HEK293 (cell line): ENCODE measurements around the gene FAM20B.

Experiments
- CTCF ChIA-PET: fragments of 350-600 bp; formaldehyde crosslinking; extraction: SDS; loops from one replicate; lab custom pipeline; 2021; ENCODE audit warnings: antibody characterized with exemption; lab: Yijun Ruan, JAX
- POLR2A ChIA-PET: fragments of 300-600 bp; formaldehyde crosslinking; extraction: SDS; loops from one replicate; lab custom pipeline; 2020; ENCODE audit warnings: antibody characterized with exemption, inconsistent platforms; lab: Yijun Ruan, JAX
- H3K27ac ChIP-seq: fragments of 200-500 bp; sonication (Bioruptor generic); 2 replicates; pipeline ENCODE4 v1.5.1; 2014; ENCODE audit warnings: low read depth, low read length, control low read depth, inconsistent platforms; ENCODE audit errors: extremely low read depth
- H3K36me3 ChIP-seq, 2 experiments: fragments of 200-500 bp in 1 of 2; sonication (Bioruptor generic) in 1 of 2; 1 replicate in 1 of 2; 2 replicates in 1 of 2; pipeline ENCODE4 v1.5.1; 2014 to 2017; ENCODE audit warnings: inconsistent platforms in 2 of 2, low read length in 2 of 2; ENCODE audit not compliant: control insufficient read depth in 2 of 2, insufficient read depth in 1 of 2
- H3K4me1 ChIP-seq: fragments of 200-500 bp; sonication (Bioruptor generic); 2 replicates; pipeline ENCODE4 v1.5.1; 2014; ENCODE audit warnings: mild to moderate bottlenecking, low read length, inconsistent platforms; ENCODE audit not compliant: control insufficient read depth, insufficient read depth
- H3K4me3 ChIP-seq: 2 replicates; pipeline ENCODE4 v1.5.1; 2011; ENCODE audit warnings: low read depth, mild to moderate bottlenecking, control low read depth, low read length, moderate library complexity
- H3K9me3 ChIP-seq: fragments of 200-500 bp; sonication (Bioruptor generic); 2 replicates; pipeline ENCODE4 v1.5.1; 2014; ENCODE audit warnings: low read depth, low read length, inconsistent platforms; ENCODE audit not compliant: control insufficient read depth, insufficient read depth
- EGR2 ChIP-seq: fragments of 450-650 bp; formaldehyde crosslinking; IDR thresholded peaks from 2 replicates; pipeline ENCODE4 v1.5.1; 2016; ENCODE audit warnings: low read depth, missing biosample characterization, missing genetic modification characterization
- FEZF1 ChIP-seq: fragments of 450-650 bp; formaldehyde crosslinking; IDR thresholded peaks from 2 replicates; pipeline ENCODE4 v1.5.1; 2016; ENCODE audit warnings: missing biosample characterization, missing genetic modification characterization
- GLI2 ChIP-seq: fragments of 450-650 bp; formaldehyde crosslinking; IDR thresholded peaks from 2 replicates; pipeline ENCODE4; 2017; ENCODE audit warnings: missing biosample characterization, missing genetic modification characterization, low read depth, borderline replicate concordance
- GLIS2 ChIP-seq: fragments of 450-650 bp; formaldehyde crosslinking; IDR thresholded peaks from 2 replicates; pipeline ENCODE4 v1.5.1; 2016; ENCODE audit warnings: missing biosample characterization, missing genetic modification characterization
- INSM2 ChIP-seq: fragments of 450-650 bp; formaldehyde crosslinking; IDR thresholded peaks from 2 replicates; pipeline ENCODE4 v1.5.1; 2016; ENCODE audit warnings: missing biosample characterization, missing genetic modification characterization
- KLF1 ChIP-seq: fragments of 450-650 bp; formaldehyde crosslinking; IDR thresholded peaks from 2 replicates; pipeline ENCODE4 v1.5.1; 2016; ENCODE audit warnings: missing biosample characterization, missing genetic modification characterization
- PRDM6 ChIP-seq: fragments of 450-650 bp; formaldehyde crosslinking; IDR thresholded peaks from 2 replicates; pipeline ENCODE4 v1.5.1; 2017; ENCODE audit warnings: missing biosample characterization, missing genetic modification characterization
- SALL2 ChIP-seq: fragments of 450-650 bp; formaldehyde crosslinking; IDR thresholded peaks from 2 replicates; pipeline ENCODE4 v1.5.0; 2017; ENCODE audit warnings: missing biosample characterization, mild to moderate bottlenecking, missing genetic modification characterization, borderline replicate concordance
- TSHZ1 ChIP-seq: fragments of 450-650 bp; formaldehyde crosslinking; IDR thresholded peaks from 2 replicates; pipeline ENCODE4 v1.5.1; 2016; ENCODE audit warnings: missing biosample characterization, missing genetic modification characterization, borderline replicate concordance
- YY2 ChIP-seq: fragments of 450-650 bp; formaldehyde crosslinking; IDR thresholded peaks from 2 replicates; pipeline ENCODE4 v1.5.1; 2016; ENCODE audit warnings: missing biosample characterization, missing genetic modification characterization
- ZBTB10 ChIP-seq: fragments of 450-650 bp; formaldehyde crosslinking; IDR thresholded peaks from 2 replicates; pipeline ENCODE4 v1.5.1; 2016; ENCODE audit warnings: missing biosample characterization, missing genetic modification characterization
- ZFP37 ChIP-seq: fragments of 450-650 bp; formaldehyde crosslinking; IDR thresholded peaks from 2 replicates; pipeline ENCODE4 v1.5.1; 2016; ENCODE audit warnings: missing biosample characterization, missing genetic modification characterization
- ZNF521 ChIP-seq: fragments of 450-650 bp; formaldehyde crosslinking; IDR thresholded peaks from 2 replicates; pipeline ENCODE4 v1.5.1; 2017; ENCODE audit warnings: missing biosample characterization, mild to moderate bottlenecking, missing genetic modification characterization

Gene FAM20B

GRCh38 chr1:179048339-179049124 is 22.8 kb downstream of the FAM20B start:
- Histone ChIP-seq H3K27ac (no peak overlapping the region), H3K4me1 (no peaks in the 10 kb centered on the region), H3K9me3 (no peaks in the 10 kb centered on the region), H3K4me3 (no peak overlapping the region), H3K36me3 (peaks cover 0 to 5% of the 10 kb centered on the region in 2 experiments; a peak in 1 of 3 replicates)
- TF ChIP-seq ZFP37 (tag by site-specific recombination): no peak
- TF ChIP-seq INSM2 (tag by site-specific recombination): no peak
- TF ChIP-seq KLF1: no peak
- TF ChIP-seq TSHZ1 (tag by site-specific recombination): no peak
- no peak for TF ChIP-seq SALL2 (tag by site-specific recombination)
- no peak for TF ChIP-seq YY2
- TF ChIP-seq EGR2 (tag by site-specific recombination): no peak
- TF ChIP-seq ZNF521 (tag by site-specific recombination): no peak
- no peak for TF ChIP-seq GLI2 (tag by site-specific recombination)
- no peak for TF ChIP-seq GLIS2
- ChIA-PET POLR2A (interaction anchor here (0.6 kb wide), 1 partner anchor 10 kb away, joined by 3 read pairs; no protein-coding TSS in a partner anchor), CTCF (interaction anchor here (0.6 kb wide), 2 partner anchors 49 to 163 kb away, joined by 4 to 6 read pairs; no protein-coding TSS in a partner anchor)

GRCh38 chr1:179052776-179053175 is 27.1 kb downstream of the FAM20B start:
- H3K4me3 ChIP-seq: no peak overlapping the region
- no peaks in the 10 kb centered on the region for H3K4me1 ChIP-seq
- ChIA-PET POLR2A (interaction anchor here (0.6 kb wide), 1 partner anchor 27 kb away, joined by 3 read pairs; no protein-coding TSS in a partner anchor), CTCF (no interaction called here)
- no peaks in the 10 kb centered on the region for H3K9me3 ChIP-seq
- H3K27ac ChIP-seq: no peak overlapping the region
- TF ChIP-seq PRDM6 (tag by site-specific recombination): peak; percentile 44; the same call in 1 of the 2 replicates
- TF ChIP-seq ZBTB10 (tag by site-specific recombination): no peak
- peak; percentile 88 for TF ChIP-seq FEZF1 (tag by site-specific recombination)
- H3K36me3 ChIP-seq: peaks cover 3 to 36% of the 10 kb centered on the region in 2 experiments; a peak in 2 of 3 replicates
